Measurements from ENCODE around the gene ANK2.

DNA sequence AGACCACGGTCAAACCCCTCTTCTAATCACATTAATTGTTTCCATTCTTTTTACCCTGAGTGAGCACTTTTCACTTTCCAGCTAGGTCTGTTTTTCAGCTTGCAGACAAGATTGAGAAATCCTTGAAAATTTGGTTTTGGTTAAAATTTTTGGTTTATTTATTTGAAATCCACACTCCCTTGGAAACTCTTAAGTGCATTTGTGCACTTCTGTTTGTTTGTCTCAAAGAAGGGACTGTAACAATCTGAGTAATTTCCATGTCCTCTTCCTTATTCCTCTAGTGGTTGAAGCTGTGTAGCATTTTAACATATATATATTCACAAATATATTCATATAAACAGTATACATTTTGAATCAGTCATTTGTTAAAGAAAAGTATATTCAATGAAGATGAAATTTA, 333.3 kb downstream of the ANK2 start:
- TF ChIP-seq, protein P1, sequence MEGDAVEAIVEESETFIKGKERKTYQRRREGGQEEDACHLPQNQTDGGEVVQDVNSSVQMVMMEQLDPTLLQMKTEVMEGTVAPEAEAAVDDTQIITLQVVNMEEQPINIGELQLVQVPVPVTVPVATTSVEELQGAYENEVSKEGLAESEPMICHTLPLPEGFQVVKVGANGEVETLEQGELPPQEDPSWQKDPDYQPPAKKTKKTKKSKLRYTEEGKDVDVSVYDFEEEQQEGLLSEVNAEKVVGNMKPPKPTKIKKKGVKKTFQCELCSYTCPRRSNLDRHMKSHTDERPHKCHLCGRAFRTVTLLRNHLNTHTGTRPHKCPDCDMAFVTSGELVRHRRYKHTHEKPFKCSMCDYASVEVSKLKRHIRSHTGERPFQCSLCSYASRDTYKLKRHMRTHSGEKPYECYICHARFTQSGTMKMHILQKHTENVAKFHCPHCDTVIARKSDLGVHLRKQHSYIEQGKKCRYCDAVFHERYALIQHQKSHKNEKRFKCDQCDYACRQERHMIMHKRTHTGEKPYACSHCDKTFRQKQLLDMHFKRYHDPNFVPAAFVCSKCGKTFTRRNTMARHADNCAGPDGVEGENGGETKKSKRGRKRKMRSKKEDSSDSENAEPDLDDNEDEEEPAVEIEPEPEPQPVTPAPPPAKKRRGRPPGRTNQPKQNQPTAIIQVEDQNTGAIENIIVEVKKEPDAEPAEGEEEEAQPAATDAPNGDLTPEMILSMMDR (IDR thresholded peaks at IDR 0.05; ENCODE audit: insufficient read depth, low read length) = no peak
- TF ChIP-seq, protein P2, sequence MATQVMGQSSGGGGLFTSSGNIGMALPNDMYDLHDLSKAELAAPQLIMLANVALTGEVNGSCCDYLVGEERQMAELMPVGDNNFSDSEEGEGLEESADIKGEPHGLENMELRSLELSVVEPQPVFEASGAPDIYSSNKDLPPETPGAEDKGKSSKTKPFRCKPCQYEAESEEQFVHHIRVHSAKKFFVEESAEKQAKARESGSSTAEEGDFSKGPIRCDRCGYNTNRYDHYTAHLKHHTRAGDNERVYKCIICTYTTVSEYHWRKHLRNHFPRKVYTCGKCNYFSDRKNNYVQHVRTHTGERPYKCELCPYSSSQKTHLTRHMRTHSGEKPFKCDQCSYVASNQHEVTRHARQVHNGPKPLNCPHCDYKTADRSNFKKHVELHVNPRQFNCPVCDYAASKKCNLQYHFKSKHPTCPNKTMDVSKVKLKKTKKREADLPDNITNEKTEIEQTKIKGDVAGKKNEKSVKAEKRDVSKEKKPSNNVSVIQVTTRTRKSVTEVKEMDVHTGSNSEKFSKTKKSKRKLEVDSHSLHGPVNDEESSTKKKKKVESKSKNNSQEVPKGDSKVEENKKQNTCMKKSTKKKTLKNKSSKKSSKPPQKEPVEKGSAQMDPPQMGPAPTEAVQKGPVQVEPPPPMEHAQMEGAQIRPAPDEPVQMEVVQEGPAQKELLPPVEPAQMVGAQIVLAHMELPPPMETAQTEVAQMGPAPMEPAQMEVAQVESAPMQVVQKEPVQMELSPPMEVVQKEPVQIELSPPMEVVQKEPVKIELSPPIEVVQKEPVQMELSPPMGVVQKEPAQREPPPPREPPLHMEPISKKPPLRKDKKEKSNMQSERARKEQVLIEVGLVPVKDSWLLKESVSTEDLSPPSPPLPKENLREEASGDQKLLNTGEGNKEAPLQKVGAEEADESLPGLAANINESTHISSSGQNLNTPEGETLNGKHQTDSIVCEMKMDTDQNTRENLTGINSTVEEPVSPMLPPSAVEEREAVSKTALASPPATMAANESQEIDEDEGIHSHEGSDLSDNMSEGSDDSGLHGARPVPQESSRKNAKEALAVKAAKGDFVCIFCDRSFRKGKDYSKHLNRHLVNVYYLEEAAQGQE (IDR thresholded peaks at IDR 0.05; ENCODE audit: insufficient replicate concordance, low read depth) = no peak
- TF ChIP-seq POLR2AphosphoS5 (IDR thresholded peaks at IDR 0.05; ENCODE audit: low read depth) (no peak), GABPA (IDR thresholded peaks at IDR 0.05; ENCODE audit: low read depth) (no peak), SPI1 (IDR thresholded peaks at IDR 0.05; ENCODE audit: borderline replicate concordance, low read depth) (no peak)
